Thyroid gland (tissue), 4 donors: Measurements from ENCODE around the gene SIM2. TPM values are rescaled to one million over a fixed set of nuclear protein-coding genes. Genes with fewer than 3 reads are reported as not detected.

Source experiments
- DNase-seq, 2 donors: peaks; one replicate each; pipeline ENCODE4 v3.0.0-alpha.2; 2019
- H3K27ac ChIP-seq, 3 donors: fragments of 200-600 bp; sonication (generic); 1 replicate in 2 of 3; 2 replicates in 1 of 3; pipeline ENCODE4 v1.5.1; 2016 to 2019; ENCODE audit warnings: mild to moderate bottlenecking in 1 of 3, moderate library complexity in 1 of 3
- H3K27me3 ChIP-seq: fragments of 200-600 bp; sonication (generic); one replicate; pipeline ENCODE4 v1.5.1; 2019
- H3K36me3 ChIP-seq, 2 donors: fragments of 200-600 bp; sonication (generic); one replicate each; pipeline ENCODE4 v1.5.1; 2016 to 2019
- H3K4me1 ChIP-seq, 2 donors: fragments of 200-600 bp; sonication (generic); one replicate each; pipeline ENCODE4 v1.5.1; 2017 to 2019
- H3K4me3 ChIP-seq, 3 donors: fragments of 200-600 bp; sonication (generic); replicated peaks in 1 of 3; 1 replicate in 2 of 3; 2 replicates in 1 of 3; pipeline ENCODE4 v1.5.1; 2016; ENCODE audit warnings: mild to moderate bottlenecking in 1 of 3
- H3K9me3 ChIP-seq: fragments of 200-600 bp; sonication (generic); one replicate; pipeline ENCODE4 v1.5.1; 2017
- CTCF ChIP-seq, 6 experiments: fragments of 200-600 bp in 3 of 6; fragments of 450-650 bp in 3 of 6; sonication (generic) in 3 of 6; IDR thresholded peaks; one replicate each; pipeline ENCODE4 v1.5.1; 2016 to 2019; ENCODE audit warnings: antibody characterized with exemption in 6 of 6, mild to moderate bottlenecking in 2 of 6, inconsistent platforms in 1 of 6, moderate library complexity in 1 of 6
- POLR2A ChIP-seq, 2 donors: fragments of 450-650 bp; IDR thresholded peaks; one replicate each; pipeline ENCODE4 v1.6.1; 2017; ENCODE audit warnings: antibody characterized with exemption in 2 of 2, mild to moderate bottlenecking in 2 of 2, moderate library complexity in 1 of 2
- WGBS, 2 donors: methylation state at CpG; one replicate each; pipeline ENCODE4 v1.1.5; 2017; 5-methylcytosine and 5-hydroxymethylcytosine counted together
- intact Hi-C: fragments of 100-400 bp; cut with DNase I; formaldehyde crosslinking; loops from one replicate; pipeline ENCODE4 v1.15.1; 2023
- total RNA-seq, 4 donors: library from RNA; depleted of rRNA; stranded (reverse); fragments of >200 nt; gene quantifications; one replicate each; pipeline ENCODE4 v1.2.3, GENCODE V29; 2016

SIM2 gene
- total RNA-seq, 4 donors from 2014 or later, result not detected

- Histone ChIP-seq H3K4me3 (no peak overlapping the region), H3K27me3 (peaks cover 67% of the 10 kb centered on the region), H3K27ac (no peak overlapping the region), H3K36me3 (no peaks in the 10 kb centered on the region), H3K9me3 (no peaks in the 10 kb centered on the region), H3K4me1 (peaks cover 38 to 51% of the 10 kb centered on the region in 2 donors)
- TF ChIP-seq CTCF (IDR thresholded peaks at IDR 0.05) (no peak), POLR2A (IDR thresholded peaks at IDR 0.05) (no peak)
- intact Hi-C loops, result no loop called here
- WGBS, 2 donors, result 5 to 8% methylated on average over 18 to 21 of the region's 30 CpGs
- DNase-seq, result no peak
These were observed 1.5 kb downstream of the SIM2 start for GRCh38 chr21:36700295-36700970.

GRCh38 chr21:36700971-36701755 is 2.2 kb downstream of the SIM2 start:
- 3 to 5% methylated on average over 13 to 31 of the region's 65 CpGs for WGBS, 2 donors
- H3K4me1 ChIP-seq, result peaks cover 38 to 55% of the 10 kb centered on the region in 2 donors
- no peaks in the 10 kb centered on the region for H3K36me3 ChIP-seq
- TF ChIP-seq POLR2A (IDR thresholded peaks at IDR 0.05), result no peak
- no peak for TF ChIP-seq CTCF (IDR thresholded peaks at IDR 0.05)
- no peak overlapping the region for H3K4me3 ChIP-seq
- no peak for DNase-seq
- H3K27me3 ChIP-seq, result peaks cover 66% of the 10 kb centered on the region
- no peak overlapping the region for H3K27ac ChIP-seq
- no peaks in the 10 kb centered on the region for H3K9me3 ChIP-seq
- intact Hi-C loops, result no loop called here

GRCh38 chr21:36701756-36702621 is 3.1 kb downstream of the SIM2 start:
- Histone ChIP-seq H3K9me3 (no peaks in the 10 kb centered on the region), H3K27ac (no peak overlapping the region), H3K4me1 (peaks cover 38 to 57% of the 10 kb centered on the region in 2 donors), H3K36me3 (no peaks in the 10 kb centered on the region), H3K4me3 (no peak overlapping the region), H3K27me3 (peaks cover 67% of the 10 kb centered on the region)
- 20 to 21% methylated on average over 22 to 26 of the region's 26 CpGs for whole genome bisulfite sequencing, 2 donors
- intact Hi-C loops, result no loop called here
- DNase-seq, result no peak
- TF ChIP-seq POLR2A (IDR thresholded peaks at IDR 0.05), result no peak
- TF ChIP-seq CTCF (IDR thresholded peaks at IDR 0.05), result no peak

- Histone ChIP-seq H3K27ac (no peak overlapping the region), H3K36me3 (no peaks in the 10 kb centered on the region), H3K4me1 (peaks cover 38 to 57% of the 10 kb centered on the region in 2 donors), H3K27me3 (peaks cover 67% of the 10 kb centered on the region), H3K9me3 (no peaks in the 10 kb centered on the region), H3K4me3 (no peak overlapping the region)
- intact Hi-C loops, result no loop called here
- 33 to 39% methylated on average over 6 of the region's 6 CpGs for WGBS, 2 donors
- TF ChIP-seq CTCF (IDR thresholded peaks at IDR 0.05) (no peak), POLR2A (IDR thresholded peaks at IDR 0.05) (no peak)
- no peak for DNase-seq
These were observed 3.7 kb downstream of the SIM2 start for GRCh38 chr21:36702622-36702968.
